Activated naive CD4-positive, alpha-beta T cell treated with anti-CD3 and anti-CD28 coated beads, Interleukin-2, amount 50 U/mL, for 72 hours (primary cell): ENCODE data around the gene ERRFI1. TPM values are rescaled to one million over a fixed set of nuclear protein-coding genes. Genes with fewer than 3 reads are reported as not detected.
"Not testable (repeated sequence)": the region's sequence is repeated elsewhere in the genome, so short reads cannot be mapped to it uniquely, and the experiment has no call there.

Source experiments
- ATAC-seq, 2 donors: fragments of 150-1000 bp; cut with Tn5 transposase; 2 replicates each; pipeline ENCODE4 v1.10.0; 2021; ENCODE audit warnings: mild to moderate bottlenecking in 2 of 2, moderate library complexity in 2 of 2
- DNase-seq, 2 donors: peaks; one replicate each; pipeline ENCODE4 v3.0.0; 2021 to 2022; ENCODE audit warnings: low spot score in 2 of 2
- H3K27ac Mint-ChIP-seq, 2 donors: one replicate each; pipeline ENCODE4 v1.8.0; 2022; ENCODE audit warnings: mild to moderate bottlenecking in 2 of 2, mixed read lengths in 2 of 2
- H3K36me3 Mint-ChIP-seq, 2 donors: one replicate each; pipeline ENCODE4 v1.8.0; 2022; ENCODE audit warnings: mixed read lengths in 2 of 2
- H3K9me3 Mint-ChIP-seq, 2 donors: one replicate each; pipeline ENCODE4 v1.8.0; 2022; ENCODE audit warnings: mixed read lengths in 2 of 2
- total RNA-seq, 2 donors: library from RNA; stranded (reverse); gene quantifications; one replicate each; pipeline ENCODE4 v1.2.3, GENCODE V29; 2022

ERRFI1 gene
- total RNA-seq, 2 donors from 2014 or later = 1.9 to 2.3 TPM

DNA sequence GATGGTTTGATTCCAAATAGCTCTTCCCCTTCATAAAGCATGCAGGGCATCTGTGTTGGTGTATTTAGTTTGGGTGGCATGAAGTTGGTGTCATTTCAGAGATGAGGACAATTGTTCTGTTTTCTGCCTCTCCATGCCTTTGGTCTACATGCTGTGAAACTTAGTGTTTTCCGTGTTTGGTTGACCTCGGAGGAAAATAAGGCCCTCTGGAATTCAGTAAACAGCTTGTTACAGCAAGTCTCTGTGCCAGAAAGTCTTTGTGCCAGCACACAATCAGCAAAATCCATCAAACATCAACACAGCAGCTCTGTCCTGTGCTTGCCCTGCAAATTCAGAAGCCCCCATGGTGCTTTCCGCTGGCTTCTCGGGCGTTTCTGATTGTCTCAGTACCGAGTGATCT, 55.1 kb downstream of the ERRFI1 start:
- DNase-seq (no peak), ATAC-seq (no peak)
- no peak overlapping the region for H3K27ac Mint-ChIP-seq
- no peaks in the 10 kb centered on the region for H3K9me3 Mint-ChIP-seq
- peaks cover 0 to 47% of the 10 kb centered on the region in 2 donors for H3K36me3 Mint-ChIP-seq

DNA sequence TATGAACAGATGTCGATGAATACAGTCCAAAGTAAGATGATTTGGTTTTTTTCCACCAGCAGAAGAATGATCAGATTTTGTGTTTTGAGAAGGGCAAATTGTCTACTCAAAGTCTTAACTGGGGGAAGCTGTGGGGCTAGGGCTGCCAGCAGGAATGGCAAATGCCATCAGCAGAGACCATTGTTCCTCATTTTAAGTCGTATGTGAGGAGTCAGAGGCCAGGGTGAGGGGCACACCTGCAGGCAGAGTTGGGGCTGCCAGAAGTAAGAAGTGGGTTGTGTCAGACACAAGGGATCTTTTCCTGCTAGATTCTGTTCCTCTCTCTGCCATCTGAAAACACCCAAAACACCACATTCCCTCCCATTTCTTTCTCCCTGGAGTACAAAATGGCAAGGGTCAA, 55.9 kb downstream of the ERRFI1 start:
- ATAC-seq = no peak
- H3K27ac Mint-ChIP-seq = peak overlapping the region in 1 of 2 donors; percentile 30
- H3K9me3 Mint-ChIP-seq = no peaks in the 10 kb centered on the region
- H3K36me3 Mint-ChIP-seq = peaks cover 0 to 45% of the 10 kb centered on the region in 2 donors
- DNase-seq = no peak

DNA sequence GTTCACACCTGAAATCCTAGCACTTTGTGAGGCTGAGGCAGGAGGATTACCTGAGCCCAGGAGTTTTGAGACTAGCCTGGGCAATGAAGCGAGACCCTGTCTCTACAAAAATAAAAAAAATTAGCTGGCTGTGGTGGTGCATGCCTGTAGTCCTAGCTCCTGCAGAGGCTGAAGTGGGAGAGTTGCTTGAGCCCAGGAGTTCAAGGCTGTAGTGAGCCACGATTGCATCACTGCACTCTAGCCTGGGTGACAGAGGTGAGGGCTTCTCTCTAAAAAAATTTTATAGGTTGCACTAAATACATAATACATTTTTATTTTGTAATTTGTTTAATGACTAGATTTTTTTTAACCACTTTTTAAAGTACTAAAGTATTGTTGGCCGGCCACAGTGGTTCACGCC, 58.5 kb downstream of the ERRFI1 start:
- peak overlapping the region in 1 of 2 donors; percentile 27 for H3K27ac Mint-ChIP-seq
- ATAC-seq (no peak), DNase-seq (no peak)
- H3K36me3 Mint-ChIP-seq = peaks cover 16 to 60% of the 10 kb centered on the region in 2 donors
- H3K9me3 Mint-ChIP-seq = no peaks in the 10 kb centered on the region

DNA sequence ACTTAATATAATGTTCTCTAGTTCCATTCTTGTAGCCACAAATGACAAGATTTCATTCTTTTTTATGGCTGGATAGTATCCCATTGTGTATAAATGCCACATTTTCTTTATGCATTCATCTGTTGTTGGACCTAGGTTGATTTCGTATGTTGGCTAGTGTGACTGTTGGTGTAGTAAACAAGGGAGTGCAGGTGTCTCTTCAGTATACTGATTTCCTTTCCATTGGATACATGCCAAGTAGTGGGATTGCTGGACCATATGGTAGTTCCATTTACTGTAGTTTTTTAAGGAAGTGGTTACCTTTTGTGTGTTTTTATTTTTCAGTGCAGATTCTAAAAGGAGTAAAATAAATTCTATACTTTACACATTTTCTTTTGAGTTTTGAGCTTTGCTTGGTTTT, 58.9 kb downstream of the ERRFI1 start:
- ATAC-seq (no peak), DNase-seq (no peak)
- Mint-ChIP-seq H3K9me3 (no peaks in the 10 kb centered on the region), H3K27ac (peak overlapping the region in 1 of 2 donors; percentile 27), H3K36me3 (peaks cover 19 to 56% of the 10 kb centered on the region in 2 donors)

DNA sequence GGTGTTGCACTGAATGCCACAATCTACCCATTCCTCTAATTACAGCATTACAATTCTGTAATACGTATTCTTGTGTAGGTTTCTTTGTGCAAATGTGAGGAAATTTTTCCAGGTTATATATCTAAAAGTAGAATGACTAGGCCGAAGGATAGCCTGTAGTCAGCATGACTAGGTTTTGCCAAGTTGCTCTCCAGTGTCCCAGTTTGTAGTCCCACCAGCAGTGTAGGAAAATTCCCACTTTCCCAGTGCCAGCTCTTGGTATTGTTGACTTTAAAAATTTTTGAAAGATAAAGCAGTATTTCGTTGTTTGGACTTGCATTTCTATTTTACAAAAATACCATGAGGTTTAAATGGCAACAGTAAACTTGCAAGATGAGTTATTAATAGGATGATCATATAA, 61.6 kb downstream of the ERRFI1 start:
- peaks cover 34 to 43% of the 10 kb centered on the region in 2 donors for H3K36me3 Mint-ChIP-seq
- ATAC-seq (no peak), DNase-seq (no peak)
- no peaks in the 10 kb centered on the region for H3K9me3 Mint-ChIP-seq
- H3K27ac Mint-ChIP-seq = peak overlapping the region; percentile 57 to 94

DNA sequence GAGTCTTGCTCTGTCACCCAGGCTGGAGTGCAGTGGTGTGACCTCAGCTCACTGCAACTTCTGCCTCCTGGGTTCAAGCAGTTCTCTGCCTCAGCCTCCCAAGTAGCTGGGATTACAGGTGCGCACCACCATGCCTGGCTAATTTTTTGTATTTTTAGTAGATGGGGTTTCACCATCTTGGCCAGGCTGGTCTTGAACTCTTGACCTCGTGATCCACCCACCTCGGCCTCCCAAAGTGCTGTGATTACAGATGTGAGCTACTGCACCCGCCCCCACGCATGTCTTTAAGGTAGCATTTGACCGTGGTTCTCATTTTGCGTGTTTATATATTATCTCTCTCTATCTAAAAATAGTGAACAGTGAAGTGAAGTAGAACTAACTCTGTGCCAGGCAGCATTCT, 62.3 kb downstream of the ERRFI1 start:
- peak overlapping the region; percentile 77 to 94 for H3K27ac Mint-ChIP-seq
- not testable (repeated sequence) for ATAC-seq, DNase-seq, H3K9me3 Mint-ChIP-seq
- H3K36me3 Mint-ChIP-seq = peaks cover 34 to 38% of the 10 kb centered on the region in 2 donors

DNA sequence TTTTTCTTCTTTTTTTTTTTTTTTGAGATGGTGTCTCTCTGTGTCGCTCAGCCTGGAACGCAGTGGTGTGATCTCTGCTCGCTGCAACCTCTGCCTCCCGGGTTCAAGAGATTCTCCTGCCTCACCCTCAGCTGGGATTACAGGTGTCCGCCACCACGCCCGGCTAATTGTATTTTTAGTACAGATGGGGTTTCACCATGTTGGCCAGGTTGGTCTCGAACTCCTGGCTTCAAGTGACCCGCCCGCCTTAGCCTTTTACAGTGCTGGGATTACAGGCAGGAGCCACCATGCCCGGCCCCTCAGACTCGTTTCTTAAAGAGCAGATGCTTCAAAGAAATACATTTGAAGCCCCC, 62.8 kb downstream of the ERRFI1 start:
- H3K9me3 Mint-ChIP-seq, DNase-seq, ATAC-seq: not testable (repeated sequence)
- Mint-ChIP-seq H3K36me3 (peaks cover 34 to 38% of the 10 kb centered on the region in 2 donors), H3K27ac (peak overlapping the region; percentile 77 to 94)

DNA sequence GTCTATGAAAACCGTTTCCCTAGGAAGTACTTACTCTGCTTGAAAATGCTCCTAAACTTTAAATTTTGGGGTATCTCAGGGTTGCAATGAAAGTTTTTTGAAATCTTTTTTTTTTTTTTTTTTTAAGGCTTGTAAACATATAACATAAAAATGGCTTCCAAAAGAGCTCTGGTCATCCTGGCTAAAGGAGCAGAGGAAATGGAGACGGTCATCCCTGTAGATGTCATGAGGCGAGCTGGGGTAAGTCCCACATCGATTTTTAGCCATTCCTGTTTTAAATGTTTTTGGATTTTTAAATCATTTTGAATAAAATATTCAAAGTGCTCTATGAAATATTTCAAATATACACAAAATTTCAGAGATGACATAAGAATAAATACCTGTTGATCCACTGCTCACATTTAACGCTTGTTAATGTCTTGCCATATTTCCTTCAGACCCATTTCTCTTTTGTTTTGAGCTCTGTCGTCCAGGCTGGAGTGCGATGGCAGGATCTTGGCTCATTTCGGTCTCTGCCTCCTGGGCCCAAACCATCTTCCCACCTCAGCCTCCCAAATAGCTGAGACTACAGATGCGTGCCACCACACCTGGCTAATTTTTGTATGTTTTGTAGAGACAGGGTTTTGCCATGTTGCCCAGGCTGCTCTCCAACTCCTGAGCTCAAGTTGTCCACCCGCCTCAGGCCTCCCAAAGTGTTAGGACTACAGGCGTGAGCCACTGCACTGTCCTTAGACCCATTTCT, 63.3 kb downstream of the ERRFI1 start:
- H3K9me3 Mint-ChIP-seq = no peaks in the 10 kb centered on the region
- DNase-seq = no peak
- H3K36me3 Mint-ChIP-seq = peaks cover 34 to 38% of the 10 kb centered on the region in 2 donors
- no peak for ATAC-seq
- peak overlapping the region; percentile 94 to 98 for H3K27ac Mint-ChIP-seq

DNA sequence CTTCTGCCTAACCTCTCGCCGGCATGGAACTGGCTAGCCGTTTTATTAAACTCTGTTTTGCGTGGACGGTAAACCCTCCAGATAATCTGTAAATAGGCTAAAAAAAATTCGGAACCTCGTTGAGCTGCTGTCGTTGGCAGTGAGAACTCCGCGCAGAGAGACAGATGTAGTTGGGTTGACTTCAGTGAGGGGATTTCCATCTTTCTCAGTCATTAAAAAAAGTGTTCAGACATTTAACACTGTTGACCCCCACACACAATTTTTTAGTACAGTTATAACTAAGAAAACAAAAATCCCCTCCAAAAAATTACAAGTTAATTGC, 64.1 kb downstream of the ERRFI1 start:
- Mint-ChIP-seq H3K9me3 (no peaks in the 10 kb centered on the region), H3K36me3 (peaks cover 34 to 35% of the 10 kb centered on the region in 2 donors), H3K27ac (peak overlapping the region; percentile 94 to 98)
- DNase-seq = no peak
- ATAC-seq = peak; percentile 1 to 5

Other genes with a start within 250 kb of the ERRFI1 start
- gene PER3, start 242.0 kb downstream of the ERRFI1 start, total RNA-seq = 1 to 10 TPM; 3.5 to 7.5 TPM
- gene UTS2, start 173.2 kb downstream of the ERRFI1 start, total RNA-seq = under 1 TPM in 1 of 2 donors, not detected in 1; 0.14 TPM
- 10 to 100 TPM; 10.8 to 66.8 TPM for gene TNFRSF9, start 85.5 kb downstream of the ERRFI1 start, total RNA-seq
- gene PARK7, start 64.6 kb downstream of the ERRFI1 start, total RNA-seq = 100 to 1,000 TPM; 385 to 475 TPM